Aorta (tissue), 5 donors: Measurements from ENCODE around the gene CMIP. TPM values are rescaled to one million over a fixed set of nuclear protein-coding genes. Genes with fewer than 3 reads are reported as not detected.
A peak's percentile ranks its signal among the peaks of the same experiment; 100 is the strongest.

Source experiments
- ATAC-seq: fragments of 200-7000 bp; cut with Tn5 transposase; one replicate; pipeline ENCODE4 v1.9.1; 2022; ENCODE audit warnings: moderate library complexity; ENCODE audit not compliant: low FRiP score
- DNase-seq, 2 donors: peaks; one replicate each; pipeline ENCODE4 v3.0.0-alpha.2; 2020
- H3K27ac ChIP-seq, 2 donors: one replicate each; pipeline ENCODE4 v1.5.1; 2013; ENCODE audit warnings: low read length in 2 of 2, mild to moderate bottlenecking in 2 of 2, moderate library complexity in 2 of 2, control low read depth in 1 of 2, inconsistent platforms in 1 of 2, low read depth in 1 of 2
- H3K27me3 ChIP-seq, 2 donors: one replicate each; pipeline ENCODE4 v1.6.1; 2013; ENCODE audit warnings: control low read depth in 1 of 2, low read length in 1 of 2, mild to moderate bottlenecking in 1 of 2, moderate library complexity in 1 of 2; ENCODE audit not compliant: insufficient read depth in 2 of 2, control insufficient read depth in 1 of 2
- H3K36me3 ChIP-seq, 2 donors: one replicate each; pipeline ENCODE4 v1.6.1; 2013; ENCODE audit warnings: control low read depth in 1 of 2, low read length in 1 of 2, mild to moderate bottlenecking in 1 of 2; ENCODE audit not compliant: insufficient read depth in 2 of 2, control insufficient read depth in 1 of 2
- H3K4me1 ChIP-seq, 2 donors: one replicate each; pipeline ENCODE4 v1.6.1; 2013; ENCODE audit warnings: low read length in 2 of 2, control low read depth in 1 of 2, mild to moderate bottlenecking in 1 of 2, moderate library complexity in 1 of 2; ENCODE audit not compliant: insufficient read depth in 2 of 2, control insufficient read depth in 1 of 2
- H3K4me3 ChIP-seq, 2 donors: one replicate each; pipeline ENCODE4 v1.5.1; 2013; ENCODE audit warnings: low read length in 2 of 2, control low read depth in 1 of 2, mild to moderate bottlenecking in 1 of 2
- H3K9me3 ChIP-seq: one replicate; pipeline ENCODE4 v1.6.1; 2013; ENCODE audit warnings: mild to moderate bottlenecking, low read length; ENCODE audit not compliant: control insufficient read depth
- WGBS, 2 donors: extraction: QIAGEN DNeasy Blood & Tissue Kit; methylation state at CpG; one replicate each; pipeline ENCODE4 v1.1.7; 2013; 5-methylcytosine and 5-hydroxymethylcytosine counted together
- intact Hi-C, 2 donors: fragments of 100-400 bp; cut with DNase I; formaldehyde crosslinking; loops; one replicate each; pipeline versions ENCODE4 v1.14.2 to v1.15.0; 2022
- polyA plus RNA-seq, 2 donors: library from polyadenylated mRNA; stranded (reverse); fragments of 200-250 nt; gene quantifications; one replicate each; pipeline ENCODE4 v1.2.3, GENCODE V29; 2013
- total RNA-seq, 2 donors: library from RNA; stranded (reverse); fragmentation: NEBNext Ultra II Directional; extraction: Animal tissue kit (Norgen Biotek cat#: 25700); gene quantifications; one replicate each; pipeline ENCODE4 v1.2.1, GENCODE V29; 2021
- donor health status: healthy with polysubstance abuse.
- donor health status: Bipolar disorder and iron deficiency.
- donor health status: DM: no; HTN: no; CAD: no.
- donor health status: DM: no; HTN: no; CAD: no.
- donor health status: DM: yes; HTN: yes; CAD: no.

CMIP gene
- total and polyA plus RNA-seq, 4 donors, result 2.4 to 96.3 (median 27.9) TPM

DNA sequence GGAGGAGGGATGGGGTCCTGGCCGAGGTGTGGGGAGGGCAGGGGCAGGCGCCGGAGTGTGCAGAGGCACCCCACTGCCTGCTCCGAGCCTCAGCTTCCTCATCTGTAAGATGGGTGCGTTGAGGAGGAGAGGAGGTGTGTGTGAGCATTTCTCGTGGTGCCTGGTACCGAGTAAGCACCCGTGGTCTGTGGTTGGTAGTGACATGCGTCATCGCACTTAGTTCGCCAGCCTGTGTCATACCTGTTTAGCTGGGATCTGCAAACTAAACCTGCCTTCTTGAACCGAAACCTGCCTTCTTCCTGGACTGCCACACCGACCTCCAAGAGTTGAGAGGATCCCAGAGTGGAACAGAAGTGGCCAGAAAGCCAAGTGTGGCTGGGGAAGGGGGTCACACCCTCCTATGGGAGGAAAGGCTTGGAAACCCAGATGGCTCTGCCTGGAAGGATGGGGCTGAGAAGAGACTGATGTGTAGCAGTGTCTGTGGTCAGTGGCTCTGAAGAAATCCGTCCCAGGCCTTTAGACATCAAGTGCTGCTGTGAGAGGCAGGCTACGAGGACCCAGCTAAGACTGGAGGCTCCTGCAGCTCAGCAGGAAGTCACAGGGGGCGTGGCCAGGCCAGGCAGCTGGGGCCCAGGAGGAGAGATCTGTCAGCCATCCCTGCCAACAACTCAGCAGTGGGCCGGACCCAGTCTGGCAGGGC, 171.9 kb downstream of the CMIP start:
- H3K27ac ChIP-seq, result no peak overlapping the region
- no peak overlapping the region for H3K4me3 ChIP-seq
- no peaks in the 10 kb centered on the region for H3K9me3 ChIP-seq
- peak; percentile 23 for ATAC-seq
- no peaks in the 10 kb centered on the region for H3K36me3 ChIP-seq
- WGBS, 2 donors, result 77 to 78% methylated on average over 17 of the region's 17 CpGs
- intact Hi-C loops, result no loop called here
- no peaks in the 10 kb centered on the region for H3K4me1 ChIP-seq
- H3K27me3 ChIP-seq, result no peaks in the 10 kb centered on the region
- peak; percentile 85 for DNase-seq

DNA sequence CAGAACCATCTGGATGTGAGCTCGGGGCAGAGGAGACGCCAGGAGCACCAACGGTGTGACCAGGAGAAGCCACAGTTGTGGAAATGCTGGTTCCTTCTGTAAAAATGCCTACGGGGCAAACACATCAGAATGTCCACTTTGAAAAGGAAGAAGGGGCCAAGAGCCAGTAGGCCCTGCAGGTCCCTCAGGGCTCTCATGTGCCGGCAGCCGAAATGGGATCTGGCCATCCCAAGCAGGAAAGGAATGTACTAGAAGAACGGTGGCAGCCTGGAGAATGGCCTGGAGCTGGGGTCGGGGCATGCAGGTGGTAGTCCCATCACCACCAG, 172.4 kb downstream of the CMIP start:
- 27 to 30% methylated on average over 8 of the region's 8 CpGs for WGBS, 2 donors
- no peaks in the 10 kb centered on the region for H3K9me3 ChIP-seq
- no peaks in the 10 kb centered on the region for H3K27me3 ChIP-seq
- H3K4me1 ChIP-seq, result no peaks in the 10 kb centered on the region
- H3K4me3 ChIP-seq, result no peak overlapping the region
- no peaks in the 10 kb centered on the region for H3K36me3 ChIP-seq
- intact Hi-C loops, result no loop called here
- no peak overlapping the region for H3K27ac ChIP-seq
- ATAC-seq (no peak), DNase-seq (no peak)

DNA sequence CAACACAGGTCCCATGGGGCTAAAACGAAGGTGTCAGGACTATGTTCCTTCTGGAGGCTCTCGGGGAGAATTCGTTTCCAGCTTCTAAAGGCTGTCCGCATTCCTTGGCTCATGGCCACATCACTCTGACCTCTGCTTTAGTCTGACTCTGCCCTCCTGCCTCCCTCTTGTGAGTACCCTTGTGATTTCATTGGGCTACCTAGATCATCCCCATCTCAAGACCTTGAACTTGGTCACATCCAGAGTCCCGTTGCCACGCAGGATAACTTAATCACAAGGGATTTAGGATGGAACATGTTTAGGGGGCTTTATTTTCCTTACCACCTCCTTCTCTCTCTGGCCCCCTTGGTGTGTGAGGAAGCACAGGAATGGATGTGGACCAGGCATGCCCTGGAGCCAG, 173.6 kb downstream of the CMIP start:
- no peak overlapping the region for H3K4me3 ChIP-seq
- no peaks in the 10 kb centered on the region for H3K9me3 ChIP-seq
- no peaks in the 10 kb centered on the region for H3K27me3 ChIP-seq
- WGBS, 2 donors, result 89 to 90% methylated on average over 6 of the region's 6 CpGs
- ATAC-seq, result no peak
- DNase-seq, result no peak
- H3K4me1 ChIP-seq, result no peaks in the 10 kb centered on the region
- no peaks in the 10 kb centered on the region for H3K36me3 ChIP-seq
- intact Hi-C loops, result no loop called here
- no peak overlapping the region for H3K27ac ChIP-seq

DNA sequence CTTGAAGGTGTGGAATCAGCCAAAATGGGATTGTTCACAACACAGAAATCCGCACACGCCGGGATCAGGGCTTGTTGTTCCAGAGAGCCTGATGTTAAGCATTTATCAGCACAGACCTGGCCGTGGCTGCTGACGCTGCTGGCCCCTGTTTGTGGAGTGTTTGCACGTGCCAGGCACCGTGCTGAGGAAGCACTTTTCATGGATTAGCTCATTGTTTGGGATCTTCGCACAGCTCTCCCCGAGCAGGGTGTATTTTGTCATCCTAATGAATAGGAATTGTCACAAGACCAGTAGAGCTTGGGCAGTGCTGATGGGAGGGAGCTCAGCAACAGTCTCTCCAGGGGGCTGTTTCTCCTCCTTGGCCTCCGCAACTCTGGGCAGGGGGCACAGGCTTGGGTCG, 174.1 kb downstream of the CMIP start:
- H3K9me3 ChIP-seq, result no peaks in the 10 kb centered on the region
- no peaks in the 10 kb centered on the region for H3K27me3 ChIP-seq
- H3K4me1 ChIP-seq, result no peaks in the 10 kb centered on the region
- no peak for DNase-seq
- no peak overlapping the region for H3K4me3 ChIP-seq
- no peaks in the 10 kb centered on the region for H3K36me3 ChIP-seq
- no peak for ATAC-seq
- H3K27ac ChIP-seq, result no peak overlapping the region
- intact Hi-C loops, result no loop called here
- 84 to 88% methylated on average over 11 of the region's 11 CpGs for WGBS, 2 donors

DNA sequence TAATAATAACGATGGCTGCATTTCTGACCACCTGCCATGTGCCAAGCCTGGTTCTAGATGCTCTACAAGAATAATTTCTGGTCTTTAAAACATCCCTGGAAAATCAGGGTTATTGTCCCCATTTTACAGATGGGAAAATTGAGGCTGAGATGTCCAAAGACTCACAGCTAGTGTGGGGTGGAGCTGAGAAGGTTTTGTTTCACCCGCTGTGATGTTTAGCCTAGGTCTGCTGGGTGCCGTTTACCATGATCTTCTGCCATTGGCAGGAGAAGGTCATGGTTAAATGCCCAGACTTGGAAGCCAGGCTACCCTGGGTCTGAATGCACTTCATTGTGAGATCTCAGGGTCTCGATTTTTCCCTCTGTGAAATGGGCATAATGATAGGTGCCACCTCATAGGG, 175.4 kb downstream of the CMIP start:
- ATAC-seq, result no peak
- 85 to 91% methylated on average over 4 of the region's 4 CpGs for WGBS, 2 donors
- H3K27ac ChIP-seq, result no peak overlapping the region

DNA sequence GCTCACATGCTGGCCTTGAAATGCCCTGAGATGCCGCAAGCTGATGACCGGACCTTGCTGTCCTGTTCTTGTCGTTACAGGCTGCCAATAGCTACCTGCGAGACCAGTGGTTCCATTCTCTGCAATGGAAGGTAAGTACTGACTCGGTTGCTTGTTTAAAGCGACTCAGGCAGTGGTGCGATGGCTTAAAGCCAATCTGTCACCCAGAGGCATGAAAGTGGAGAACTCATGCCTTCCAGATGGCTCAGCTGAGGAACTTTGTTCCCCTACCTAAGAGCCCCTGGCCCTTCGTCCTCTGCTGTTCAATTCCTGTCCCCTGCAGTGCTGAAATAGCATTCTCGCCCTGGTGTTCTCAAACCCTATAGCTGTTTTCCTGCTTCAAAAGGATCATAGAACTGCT, 176.2 kb downstream of the CMIP start:
- Histone ChIP-seq H3K27ac (no peak overlapping the region), H3K27me3 (no peaks in the 10 kb centered on the region), H3K4me3 (no peak overlapping the region), H3K4me1 (no peaks in the 10 kb centered on the region), H3K9me3 (no peaks in the 10 kb centered on the region), H3K36me3 (no peaks in the 10 kb centered on the region)
- intact Hi-C loops, result loop anchor here in 1 of 2 donors (10.0 kb wide), 1 partner anchor 104 kb away; no protein-coding TSS in a partner anchor
- ATAC-seq (no peak), DNase-seq (no peak)
- WGBS, 2 donors, result 88 to 89% methylated on average over 9 of the region's 9 CpGs

More for the DNA sequence above, 175.4 kb downstream of the CMIP start:
- no peak overlapping the region for H3K4me3 ChIP-seq
- no peaks in the 10 kb centered on the region for H3K4me1 ChIP-seq
- no peaks in the 10 kb centered on the region for H3K9me3 ChIP-seq
- DNase-seq, result no peak
- H3K27me3 ChIP-seq, result no peaks in the 10 kb centered on the region
- intact Hi-C loops, result loop anchor here in 1 of 2 donors (10.0 kb wide), 1 partner anchor 105 kb away; no protein-coding TSS in a partner anchor
- H3K36me3 ChIP-seq, result no peaks in the 10 kb centered on the region

DNA sequence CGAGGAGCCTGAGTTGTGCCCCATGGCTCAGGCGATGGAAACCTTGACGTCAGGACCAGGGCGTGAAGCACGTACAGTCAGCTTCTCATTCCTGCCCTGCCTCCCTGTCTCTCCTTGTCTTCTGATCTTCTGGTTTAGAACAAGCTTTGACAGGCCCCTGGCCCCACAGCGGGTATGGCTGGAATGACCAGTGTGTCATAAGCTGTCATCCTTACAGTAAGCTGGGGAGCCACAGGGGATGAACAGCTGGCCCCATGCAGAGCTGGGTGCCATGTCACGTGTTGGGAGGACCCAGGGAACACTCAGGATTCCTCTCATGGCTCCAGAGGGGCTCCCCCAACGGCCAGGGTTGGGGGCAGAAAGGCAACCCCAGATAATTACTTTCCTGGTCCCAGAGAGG, 176.9 kb downstream of the CMIP start:
- H3K36me3 ChIP-seq, result no peaks in the 10 kb centered on the region
- H3K27me3 ChIP-seq, result no peaks in the 10 kb centered on the region
- H3K9me3 ChIP-seq, result no peaks in the 10 kb centered on the region
- WGBS, 2 donors, result 92 to 94% methylated on average over 8 of the region's 8 CpGs
- H3K4me3 ChIP-seq, result no peak overlapping the region
- H3K4me1 ChIP-seq, result no peaks in the 10 kb centered on the region
- no peak overlapping the region for H3K27ac ChIP-seq
- ATAC-seq, result no peak
- no peak for DNase-seq
- intact Hi-C loops, result loop anchor here in 1 of 2 donors (10.0 kb wide), 1 partner anchor 103 kb away; no protein-coding TSS in a partner anchor

DNA sequence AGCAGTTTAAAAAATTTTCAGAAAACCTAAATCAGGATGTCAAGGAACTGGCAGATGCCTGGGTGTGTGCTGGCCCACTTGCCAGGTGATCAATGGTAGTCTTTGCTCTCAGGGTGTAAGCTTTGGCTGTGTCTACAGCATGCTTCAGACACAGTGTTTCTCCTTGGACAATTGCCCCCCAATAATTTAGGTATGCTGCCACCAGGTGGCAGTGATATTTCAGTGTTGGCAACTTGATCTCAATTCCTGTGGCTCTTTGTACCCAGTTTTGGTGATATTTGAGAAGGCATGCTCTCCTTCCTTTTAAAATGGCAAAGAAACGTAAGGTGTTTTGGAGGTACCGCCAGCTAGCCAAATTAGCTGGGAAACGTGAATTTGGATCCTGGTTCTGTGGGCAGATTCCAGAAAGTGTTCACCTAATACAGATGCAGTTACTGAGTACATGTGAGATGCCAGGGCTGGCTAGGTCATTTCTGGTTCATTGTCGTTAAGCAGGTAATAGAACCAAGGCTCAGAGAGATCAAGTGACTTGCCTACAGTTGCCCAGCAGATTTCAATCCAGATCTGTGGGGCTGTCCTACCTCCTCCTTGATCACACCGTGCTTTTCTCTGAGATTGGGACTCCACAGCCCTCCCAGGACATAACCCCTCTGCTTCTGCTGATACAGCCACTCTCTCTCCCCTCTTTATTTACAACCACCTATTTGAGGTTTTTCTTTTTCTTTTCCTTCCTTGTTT, 178.9 kb downstream of the CMIP start:
- DNase-seq (no peak), ATAC-seq (no peak)
- WGBS, 2 donors, result 90 to 91% methylated on average over 5 of the region's 5 CpGs
- H3K36me3 ChIP-seq, result no peaks in the 10 kb centered on the region
- intact Hi-C loops, result loop anchor here in 1 of 2 donors (10.0 kb wide), 1 partner anchor 101 kb away; no protein-coding TSS in a partner anchor
- no peak overlapping the region for H3K27ac ChIP-seq
- H3K4me3 ChIP-seq, result no peak overlapping the region
- H3K9me3 ChIP-seq, result no peaks in the 10 kb centered on the region
- H3K4me1 ChIP-seq, result no peaks in the 10 kb centered on the region
- no peaks in the 10 kb centered on the region for H3K27me3 ChIP-seq

DNA sequence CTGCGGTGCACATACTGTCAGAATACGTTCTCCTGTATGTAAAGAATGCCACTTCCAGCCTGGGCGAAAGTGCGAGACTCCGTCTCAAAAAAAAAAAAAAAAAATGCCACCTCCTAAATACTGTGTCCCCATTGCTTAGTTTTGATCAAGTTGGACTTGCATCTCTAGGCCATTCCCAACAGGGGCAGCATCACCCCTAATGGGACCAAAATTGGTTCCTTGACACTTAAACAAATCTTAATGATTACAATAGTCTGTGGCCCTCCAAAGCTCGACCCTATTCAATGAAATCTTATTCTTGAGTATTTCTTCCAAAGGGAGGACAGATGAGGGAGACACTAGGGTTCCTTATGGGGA, 179.8 kb downstream of the CMIP start:
- Histone ChIP-seq H3K4me3 (no peak overlapping the region), H3K27ac (no peak overlapping the region), H3K27me3 (no peaks in the 10 kb centered on the region), H3K36me3 (no peaks in the 10 kb centered on the region), H3K9me3 (no peaks in the 10 kb centered on the region), H3K4me1 (no peaks in the 10 kb centered on the region)
- ATAC-seq, result no peak
- no peak for DNase-seq
- intact Hi-C loops, result loop anchor here in 1 of 2 donors (10.0 kb wide), 1 partner anchor 100 kb away; no protein-coding TSS in a partner anchor
- WGBS, 2 donors, result 96 to 97% methylated on average over 6 of the region's 6 CpGs
